GM23248 (cell line): ENCODE results near the gene LECT2.

Source experiments
- EZH2 ChIP-seq: fragments of 200-600 bp; sonication (generic); IDR thresholded peaks from 2 replicates; pipeline ENCODE4 v1.6.1; 2018; ENCODE audit warnings: antibody characterized with exemption, mild to moderate bottlenecking; ENCODE audit not compliant: insufficient read depth, poor library complexity, severe bottlenecking
- EZH2phosphoT487 ChIP-seq: fragments of 200-600 bp; sonication (generic); IDR thresholded peaks from 2 replicates; pipeline ENCODE4 v1.6.1; 2018; ENCODE audit warnings: antibody characterized with exemption, moderate library complexity, mild to moderate bottlenecking, low read depth; ENCODE audit not compliant: insufficient read depth

DNA sequence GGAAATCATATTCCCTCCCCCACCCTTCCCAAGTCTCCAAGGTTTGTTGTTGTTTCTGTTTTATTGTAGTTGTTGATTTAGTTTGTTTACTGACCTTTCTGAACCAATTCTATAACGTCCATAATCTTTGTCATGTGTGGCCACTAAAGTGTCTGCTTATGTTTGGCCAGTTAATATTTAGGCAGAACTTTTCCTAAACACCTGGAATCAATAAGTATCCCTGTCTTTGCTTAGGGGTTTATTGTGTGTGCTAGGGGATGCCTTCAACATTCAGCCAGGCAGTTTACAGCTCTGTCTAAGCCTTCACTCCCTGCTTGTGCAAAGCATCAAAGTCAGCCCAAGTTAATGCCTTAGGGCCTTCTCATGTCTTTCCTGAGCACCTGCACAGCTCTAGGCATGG, 16.9 kb upstream of the LECT2 start:
- TF ChIP-seq EZH2 (no peak), EZH2phosphoT487 (no peak)
